SJSA1 (cell line): ENCODE results near the gene DUOX2. TPM values are rescaled to one million over a fixed set of nuclear protein-coding genes. Genes with fewer than 3 reads are reported as not detected.
"Not testable (repeated sequence)": the region's sequence is repeated elsewhere in the genome, so short reads cannot be mapped to it uniquely, and the experiment has no call there.

Experiments
- DNase-seq, 2 experiments: peaks; one replicate each; pipeline ENCODE4 v3.0.0-alpha.2; 2015 to 2020; ENCODE audit warnings: low spot score in 2 of 2, low read depth in 1 of 2
- H3K27ac ChIP-seq: fragments of 250-450 bp; sonication (Bioruptor Pico); 2 replicates; pipeline ENCODE4 v1.5.1; 2020; ENCODE audit warnings: mild to moderate bottlenecking, moderate library complexity
- H3K27me3 ChIP-seq: fragments of 250-450 bp; sonication (Bioruptor Pico); replicated peaks from 2 replicates; pipeline ENCODE4 v1.5.1; 2020; ENCODE audit warnings: mild to moderate bottlenecking, moderate library complexity
- H3K36me3 ChIP-seq: fragments of 250-450 bp; sonication (Bioruptor Pico); 2 replicates; pipeline ENCODE4 v1.5.1; 2020; ENCODE audit warnings: mild to moderate bottlenecking
- H3K4me1 ChIP-seq: fragments of 250-450 bp; sonication (Bioruptor Pico); replicated peaks from 2 replicates; pipeline ENCODE4 v1.6.1; 2021; ENCODE audit warnings: mild to moderate bottlenecking
- H3K4me3 ChIP-seq: fragments of 250-450 bp; sonication (Bioruptor Pico); 2 replicates; pipeline ENCODE4 v1.5.1; 2020; ENCODE audit warnings: mild to moderate bottlenecking
- H3K9me3 ChIP-seq: fragments of 250-450 bp; sonication (Bioruptor Pico); replicated peaks from 2 replicates; pipeline ENCODE4 v1.5.1; 2020; ENCODE audit warnings: mild to moderate bottlenecking
- total RNA-seq: library from RNA; depleted of rRNA; stranded (reverse); fragments of >200 nt; shearing (Covaris generic); gene quantifications from 2 replicates; pipeline ENCODE4 v1.2.3, GENCODE V29; 2014

The DUOX2 gene
- total RNA-seq, 1 experiment from 2014 or later: not detected

GRCh38 chr15:45077391-45077790 lies 36.6 kb downstream of the DUOX2 start:
- DNase-seq, H3K27ac ChIP-seq: not testable (repeated sequence)

GRCh38 chr15:45075440-45076320 lies 38.3 kb downstream of the DUOX2 start:
- not testable (repeated sequence) for H3K27ac ChIP-seq, H3K4me3 ChIP-seq, H3K27me3 ChIP-seq, H3K9me3 ChIP-seq, H3K4me1 ChIP-seq, DNase-seq, H3K36me3 ChIP-seq

More at GRCh38 chr15:45077391-45077790, 36.6 kb downstream of the DUOX2 start:
- H3K36me3 ChIP-seq, H3K4me1 ChIP-seq, H3K4me3 ChIP-seq, H3K9me3 ChIP-seq, H3K27me3 ChIP-seq: not testable (repeated sequence)

GRCh38 chr15:45073602-45074001 lies 40.4 kb downstream of the DUOX2 start:
- not testable (repeated sequence) for H3K27me3 ChIP-seq, H3K36me3 ChIP-seq, H3K9me3 ChIP-seq, H3K27ac ChIP-seq, H3K4me3 ChIP-seq, DNase-seq, H3K4me1 ChIP-seq

GRCh38 chr15:45069942-45070360 lies 44.0 kb downstream of the DUOX2 start:
- not testable (repeated sequence) for H3K27ac ChIP-seq, H3K27me3 ChIP-seq, H3K9me3 ChIP-seq, H3K4me1 ChIP-seq, H3K4me3 ChIP-seq, H3K36me3 ChIP-seq, DNase-seq

GRCh38 chr15:45064386-45064785 lies 49.6 kb downstream of the DUOX2 start:
- no peaks in the 10 kb centered on the region for H3K36me3 ChIP-seq
- H3K4me1 ChIP-seq: peaks cover 4% of the 10 kb centered on the region; the same call in 1 of the 2 replicates
- DNase-seq: no peak
- no peak overlapping the region for H3K4me3 ChIP-seq
- no peaks in the 10 kb centered on the region for H3K9me3 ChIP-seq
- H3K27ac ChIP-seq: no peak overlapping the region
- no peaks in the 10 kb centered on the region for H3K27me3 ChIP-seq

GRCh38 chr15:45062301-45062700 lies 51.7 kb downstream of the DUOX2 start:
- H3K36me3 ChIP-seq, H3K4me1 ChIP-seq: not testable (repeated sequence)

GRCh38 chr15:45058690-45059675 lies 55.0 kb downstream of the DUOX2 start:
- not testable (repeated sequence) for H3K36me3 ChIP-seq, DNase-seq, H3K4me1 ChIP-seq, H3K9me3 ChIP-seq, H3K27me3 ChIP-seq, H3K4me3 ChIP-seq, H3K27ac ChIP-seq

More at GRCh38 chr15:45062301-45062700, 51.7 kb downstream of the DUOX2 start:
- not testable (repeated sequence) for H3K4me3 ChIP-seq, H3K27me3 ChIP-seq, H3K27ac ChIP-seq, DNase-seq, H3K9me3 ChIP-seq

GRCh38 chr15:45052676-45053075 lies 61.3 kb downstream of the DUOX2 start:
- H3K4me3 ChIP-seq, H3K27me3 ChIP-seq, H3K4me1 ChIP-seq, H3K27ac ChIP-seq, H3K9me3 ChIP-seq, H3K36me3 ChIP-seq, DNase-seq: not testable (repeated sequence)

- H3K9me3 ChIP-seq: no peaks in the 10 kb centered on the region
- H3K27me3 ChIP-seq: no peaks in the 10 kb centered on the region
- no peak for DNase-seq
- no peak overlapping the region for H3K27ac ChIP-seq
- H3K4me3 ChIP-seq: no peak overlapping the region
- H3K36me3 ChIP-seq: no peaks in the 10 kb centered on the region
- no peaks in the 10 kb centered on the region for H3K4me1 ChIP-seq
These were observed 63.4 kb downstream of the DUOX2 start for GRCh38 chr15:45050587-45050986.

GRCh38 chr15:45048794-45049631 lies 65.0 kb downstream of the DUOX2 start:
- Histone ChIP-seq H3K27me3 (no peaks in the 10 kb centered on the region), H3K4me3 (no peak overlapping the region), H3K27ac (no peak overlapping the region), H3K9me3 (no peaks in the 10 kb centered on the region), H3K36me3 (no peaks in the 10 kb centered on the region), H3K4me1 (no peaks in the 10 kb centered on the region)
- no peak for DNase-seq

- not testable (repeated sequence) for H3K9me3 ChIP-seq, H3K36me3 ChIP-seq, H3K4me1 ChIP-seq, H3K27me3 ChIP-seq, DNase-seq, H3K4me3 ChIP-seq, H3K27ac ChIP-seq
These were observed 65.6 kb downstream of the DUOX2 start for GRCh38 chr15:45048449-45048793.

GRCh38 chr15:45044270-45044669 lies 69.7 kb downstream of the DUOX2 start:
- H3K9me3 ChIP-seq, H3K4me1 ChIP-seq, DNase-seq, H3K27me3 ChIP-seq, H3K36me3 ChIP-seq, H3K27ac ChIP-seq, H3K4me3 ChIP-seq: not testable (repeated sequence)

GRCh38 chr15:45042859-45043258 lies 71.1 kb downstream of the DUOX2 start:
- not testable (repeated sequence) for H3K9me3 ChIP-seq, H3K4me3 ChIP-seq, DNase-seq

More at GRCh38 chr15:45042859-45043258, 71.1 kb downstream of the DUOX2 start:
- not testable (repeated sequence) for H3K4me1 ChIP-seq, H3K36me3 ChIP-seq, H3K27me3 ChIP-seq, H3K27ac ChIP-seq
